ENCODE data around the gene CHL1.

Gene CHL1

DNA sequence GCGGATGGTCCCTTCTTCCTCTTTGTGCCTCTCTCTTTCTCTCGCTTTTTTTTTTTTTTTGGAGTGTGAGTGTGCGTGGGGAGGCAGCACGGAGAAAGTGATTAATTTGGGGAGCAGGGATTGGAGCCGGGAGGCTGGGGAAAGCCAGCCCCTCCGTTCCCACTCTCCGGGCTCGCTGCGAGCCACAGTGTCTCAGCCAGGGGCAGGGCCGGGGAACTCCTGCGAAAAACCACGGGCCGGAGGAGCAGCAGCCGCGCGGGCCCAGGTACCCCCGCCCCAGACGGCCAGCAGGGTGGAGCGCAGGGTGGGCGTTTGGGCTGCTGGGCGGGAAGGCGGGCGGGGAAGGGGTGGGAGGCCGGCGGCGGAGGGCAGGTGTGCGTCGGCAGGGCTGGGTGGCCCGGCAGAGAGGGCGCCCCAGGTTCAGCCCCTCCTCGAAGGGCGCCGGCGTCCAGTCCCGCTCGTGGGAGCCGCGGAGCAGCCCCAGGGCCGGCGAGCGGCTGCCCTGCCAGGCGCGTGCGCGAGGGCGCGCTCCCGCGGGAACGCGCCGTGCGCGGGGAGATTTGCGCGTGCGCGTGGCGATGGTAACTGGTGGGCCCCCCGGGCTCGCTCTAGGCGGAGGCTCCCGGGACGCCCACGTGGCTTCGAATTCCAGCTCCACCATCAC, 1.4 kb downstream of the CHL1 start:
- Histone ChIP-seq H3K36me3 (ENCODE audit: control insufficient read depth, insufficient read depth, low read length) (no peaks in the 10 kb centered on the region), H3K9me3 (ENCODE audit: control insufficient read depth, low read length) (no peaks in the 10 kb centered on the region), H3K27me3 (ENCODE audit: control insufficient read depth, insufficient read depth, low read length) (peaks cover 31% of the 10 kb centered on the region), H3K4me1 (ENCODE audit: control insufficient read depth, insufficient read depth, low read length) (no peaks in the 10 kb centered on the region), H3K9ac (ENCODE audit: low read length) (no peak overlapping the region), H3K4me3 (ENCODE audit: low read length) (no peak overlapping the region)

DNA sequence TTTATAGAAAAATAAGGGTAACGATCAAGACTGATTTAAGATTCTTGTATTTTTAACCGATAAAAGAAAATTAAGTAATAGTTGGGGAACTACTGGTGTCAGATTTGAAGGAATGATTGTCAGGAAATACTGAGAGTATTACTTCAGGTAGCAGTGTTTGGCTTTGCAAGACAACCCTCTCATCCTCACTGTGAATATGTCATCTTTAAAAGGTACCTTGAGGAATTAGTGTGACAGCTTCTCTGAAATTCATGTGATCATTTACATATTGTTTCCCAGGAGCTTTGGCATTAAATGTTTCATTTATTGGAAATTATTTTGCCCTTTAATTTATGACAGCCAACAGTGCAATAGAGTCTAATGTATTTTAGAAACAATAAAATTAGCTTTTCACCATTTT, 3.3 kb downstream of the CHL1 start:
- peaks cover 28% of the 10 kb centered on the region for H3K27me3 ChIP-seq (ENCODE audit: control insufficient read depth, insufficient read depth, low read length)
- H3K4me3 ChIP-seq (ENCODE audit: low read length) = no peak overlapping the region
- no peaks in the 10 kb centered on the region for H3K4me1 ChIP-seq (ENCODE audit: control insufficient read depth, insufficient read depth, low read length)
- H3K9me3 ChIP-seq (ENCODE audit: control insufficient read depth, low read length) = no peaks in the 10 kb centered on the region
- no peaks in the 10 kb centered on the region for H3K36me3 ChIP-seq (ENCODE audit: control insufficient read depth, insufficient read depth, low read length)
- no peak overlapping the region for H3K9ac ChIP-seq (ENCODE audit: low read length)

DNA sequence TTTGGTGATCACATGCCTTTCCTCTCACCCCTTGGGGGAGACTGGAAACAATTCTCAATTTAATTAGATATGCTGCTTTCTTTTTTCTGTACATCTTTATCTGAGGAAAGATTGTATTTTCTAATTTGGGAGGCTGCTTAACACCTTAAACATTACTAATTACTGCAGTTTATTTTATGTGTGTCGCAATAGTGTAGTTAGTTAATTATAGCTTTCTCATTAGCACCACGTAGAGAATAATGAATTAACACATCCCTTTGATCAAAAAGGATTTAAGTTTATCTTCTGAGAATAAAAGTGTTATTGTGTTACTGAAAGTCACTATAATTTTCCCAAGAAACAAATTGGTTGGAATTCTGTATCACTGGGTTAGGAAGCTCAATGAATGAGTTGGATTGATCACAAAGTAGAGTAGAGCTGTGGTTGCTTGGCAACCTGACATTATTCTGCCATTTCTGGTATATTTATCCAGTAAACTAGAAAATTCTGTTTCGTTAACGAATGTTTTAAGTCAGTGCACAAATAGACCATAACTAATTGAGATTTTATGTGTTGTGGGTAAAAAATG, 4.3 kb downstream of the CHL1 start:
- H3K9ac ChIP-seq (ENCODE audit: low read length) = no peak overlapping the region
- no peaks in the 10 kb centered on the region for H3K36me3 ChIP-seq (ENCODE audit: control insufficient read depth, insufficient read depth, low read length)
- H3K4me3 ChIP-seq (ENCODE audit: low read length) = no peak overlapping the region
- no peaks in the 10 kb centered on the region for H3K4me1 ChIP-seq (ENCODE audit: control insufficient read depth, insufficient read depth, low read length)
- H3K9me3 ChIP-seq (ENCODE audit: control insufficient read depth, low read length) = no peaks in the 10 kb centered on the region
- peaks cover 26% of the 10 kb centered on the region for H3K27me3 ChIP-seq (ENCODE audit: control insufficient read depth, insufficient read depth, low read length)

DNA sequence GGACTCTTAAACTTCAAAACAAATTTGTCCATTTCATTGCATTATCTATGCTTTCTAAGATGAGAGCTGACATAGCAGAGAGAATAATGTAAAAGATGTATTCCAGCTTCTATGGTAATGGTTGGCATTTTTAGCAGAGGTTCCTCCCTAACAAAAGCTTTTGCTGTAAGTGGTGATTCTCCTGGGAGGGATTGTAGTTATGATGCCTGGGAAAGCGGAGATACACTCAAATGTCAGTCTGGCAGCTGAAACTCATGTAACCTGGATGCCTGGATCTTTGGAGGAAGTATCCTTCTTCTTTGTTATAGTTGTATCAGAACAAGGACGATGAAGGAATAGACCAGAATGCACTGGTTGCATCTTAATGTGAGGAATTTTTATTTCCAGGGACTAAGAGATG, 7.5 kb downstream of the CHL1 start:
- Histone ChIP-seq H3K27me3 (ENCODE audit: control insufficient read depth, insufficient read depth, low read length) (no peaks in the 10 kb centered on the region), H3K36me3 (ENCODE audit: control insufficient read depth, insufficient read depth, low read length) (no peaks in the 10 kb centered on the region), H3K9me3 (ENCODE audit: control insufficient read depth, low read length) (no peaks in the 10 kb centered on the region), H3K4me1 (ENCODE audit: control insufficient read depth, insufficient read depth, low read length) (no peaks in the 10 kb centered on the region), H3K9ac (ENCODE audit: low read length) (no peak overlapping the region), H3K4me3 (ENCODE audit: low read length) (no peak overlapping the region)

DNA sequence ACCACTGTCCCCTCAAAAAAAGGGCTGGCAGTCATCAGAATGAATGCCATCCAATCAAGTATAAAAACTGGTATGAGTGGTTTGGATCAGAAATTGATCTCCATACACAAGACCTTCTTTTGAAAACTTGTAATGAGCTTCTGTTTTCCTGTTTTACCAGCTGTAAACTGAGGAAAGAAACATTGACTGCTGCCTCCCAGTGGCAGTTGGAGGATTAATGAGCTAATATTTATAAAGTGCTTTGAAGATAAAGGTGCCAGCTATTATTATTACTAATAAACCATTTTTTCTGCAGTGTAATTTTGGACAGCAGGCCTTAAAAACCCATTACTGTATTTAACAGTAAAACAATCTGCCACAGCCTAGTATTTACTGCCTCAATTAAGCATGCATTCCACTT, 11.4 kb downstream of the CHL1 start:
- Histone ChIP-seq H3K36me3 (ENCODE audit: control insufficient read depth, insufficient read depth, low read length) (no peaks in the 10 kb centered on the region), H3K4me3 (ENCODE audit: low read length) (no peak overlapping the region), H3K9ac (ENCODE audit: low read length) (no peak overlapping the region), H3K27me3 (ENCODE audit: control insufficient read depth, insufficient read depth, low read length) (no peaks in the 10 kb centered on the region), H3K4me1 (ENCODE audit: control insufficient read depth, insufficient read depth, low read length) (no peaks in the 10 kb centered on the region), H3K9me3 (ENCODE audit: control insufficient read depth, low read length) (no peaks in the 10 kb centered on the region)

DNA sequence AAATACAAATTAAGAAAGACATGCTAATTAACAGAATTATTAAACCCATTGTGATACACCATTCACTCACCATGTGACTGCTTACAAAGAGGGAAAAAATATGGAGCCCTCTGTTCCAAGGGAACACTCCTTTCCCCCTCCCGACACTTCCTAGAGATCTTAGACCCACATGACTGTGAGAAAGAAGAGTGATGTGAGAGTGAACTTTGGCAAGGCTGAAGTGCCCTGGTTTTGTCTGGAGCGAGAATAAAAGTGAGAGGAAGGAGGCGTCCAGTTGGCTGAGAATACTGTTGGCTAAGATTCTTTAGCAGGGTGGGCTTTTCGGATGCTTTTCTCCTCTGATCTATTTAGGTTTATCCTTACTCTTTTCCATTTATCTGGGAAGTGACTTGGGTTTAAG, 14.1 kb downstream of the CHL1 start:
- H3K9me3 ChIP-seq (ENCODE audit: control insufficient read depth, low read length) = no peaks in the 10 kb centered on the region

DNA sequence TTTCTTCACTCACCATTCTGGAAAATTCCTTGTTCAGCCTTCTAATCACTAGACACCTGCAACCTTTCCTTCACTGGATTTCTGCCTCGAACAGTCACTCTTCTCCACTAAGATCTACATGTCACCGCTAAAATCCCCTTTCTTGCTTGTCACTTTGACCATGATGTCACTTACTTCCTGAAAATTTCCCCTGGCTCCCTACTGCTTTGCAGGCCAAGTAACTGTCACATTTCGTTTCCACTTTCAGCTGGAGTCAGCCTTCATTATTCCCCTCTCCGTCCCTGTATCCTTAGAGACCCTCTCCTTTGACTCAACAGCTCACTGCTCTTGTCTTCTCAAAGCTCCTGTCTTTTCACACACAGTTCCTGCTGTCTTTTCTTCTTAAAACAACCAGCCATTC, 15.9 kb downstream of the CHL1 start:
- Histone ChIP-seq H3K27me3 (ENCODE audit: control insufficient read depth, insufficient read depth, low read length) (no peaks in the 10 kb centered on the region), H3K9ac (ENCODE audit: low read length) (no peak overlapping the region), H3K36me3 (ENCODE audit: control insufficient read depth, insufficient read depth, low read length) (no peaks in the 10 kb centered on the region), H3K4me1 (ENCODE audit: control insufficient read depth, insufficient read depth, low read length) (no peaks in the 10 kb centered on the region), H3K9me3 (ENCODE audit: control insufficient read depth, low read length) (no peaks in the 10 kb centered on the region), H3K4me3 (ENCODE audit: low read length) (no peak overlapping the region)

More for the DNA sequence above, 14.1 kb downstream of the CHL1 start:
- Histone ChIP-seq H3K4me1 (ENCODE audit: control insufficient read depth, insufficient read depth, low read length) (no peaks in the 10 kb centered on the region), H3K4me3 (ENCODE audit: low read length) (no peak overlapping the region), H3K36me3 (ENCODE audit: control insufficient read depth, insufficient read depth, low read length) (no peaks in the 10 kb centered on the region), H3K9ac (ENCODE audit: low read length) (no peak overlapping the region), H3K27me3 (ENCODE audit: control insufficient read depth, insufficient read depth, low read length) (no peaks in the 10 kb centered on the region)

DNA sequence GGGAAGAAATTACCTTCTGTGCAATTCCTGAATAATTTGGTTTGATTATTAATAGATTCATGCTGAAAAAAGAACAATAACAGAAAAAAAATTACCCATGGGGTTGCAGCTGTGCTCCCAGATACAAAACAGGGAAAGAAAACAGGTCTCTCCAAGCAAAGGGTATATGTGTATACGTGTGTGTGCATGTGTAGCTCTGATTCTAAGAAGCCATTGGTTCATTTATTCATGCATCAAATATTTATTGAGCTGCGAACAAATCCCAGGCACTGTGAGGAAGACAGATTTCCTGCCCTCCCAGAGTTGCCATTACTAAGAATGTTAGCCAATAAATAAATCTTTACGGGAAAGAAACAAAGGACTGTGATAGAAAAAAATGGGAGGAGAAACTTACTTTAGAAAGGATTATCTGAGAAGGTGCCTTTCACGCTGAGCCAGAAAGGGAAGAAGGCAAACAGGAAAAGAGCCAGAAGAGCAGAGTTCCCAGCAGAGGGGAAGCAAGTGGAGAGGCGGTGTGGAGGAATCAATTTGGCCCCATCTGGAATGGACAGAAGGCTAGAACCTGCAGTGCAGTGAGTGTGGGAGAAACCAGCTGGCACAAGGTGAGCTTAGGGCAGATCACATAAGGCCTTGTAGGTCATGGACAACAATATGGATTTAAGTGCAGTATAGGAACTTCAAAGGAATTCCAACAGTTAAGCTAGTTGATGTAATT, 20.7 kb downstream of the CHL1 start:
- Histone ChIP-seq H3K9me3 (ENCODE audit: control insufficient read depth, low read length) (no peaks in the 10 kb centered on the region), H3K9ac (ENCODE audit: low read length) (no peak overlapping the region), H3K27me3 (ENCODE audit: control insufficient read depth, insufficient read depth, low read length) (no peaks in the 10 kb centered on the region), H3K4me3 (ENCODE audit: low read length) (no peak overlapping the region), H3K36me3 (ENCODE audit: control insufficient read depth, insufficient read depth, low read length) (no peaks in the 10 kb centered on the region), H3K4me1 (ENCODE audit: control insufficient read depth, insufficient read depth, low read length) (no peaks in the 10 kb centered on the region)

DNA sequence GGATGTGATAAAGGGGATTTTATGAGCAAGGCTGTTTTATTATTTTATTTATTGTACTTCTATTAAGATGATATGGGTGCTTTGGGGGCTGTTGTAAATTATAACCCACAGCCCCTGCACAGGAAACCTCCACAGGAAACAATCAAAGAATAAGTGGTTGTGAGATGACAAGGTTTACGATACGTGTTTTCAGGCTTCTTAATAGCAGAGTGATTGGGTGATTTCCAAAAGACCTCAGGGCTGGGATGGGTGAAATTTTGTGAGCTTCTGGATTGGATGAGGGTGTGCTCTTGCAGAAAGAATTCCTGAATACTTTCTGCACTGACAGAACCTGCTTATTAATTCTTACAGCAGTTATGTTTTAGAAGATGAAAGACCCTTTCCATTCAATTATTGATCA, 21.4 kb downstream of the CHL1 start:
- Histone ChIP-seq H3K27me3 (ENCODE audit: control insufficient read depth, insufficient read depth, low read length) (no peaks in the 10 kb centered on the region), H3K9me3 (ENCODE audit: control insufficient read depth, low read length) (no peaks in the 10 kb centered on the region)

DNA sequence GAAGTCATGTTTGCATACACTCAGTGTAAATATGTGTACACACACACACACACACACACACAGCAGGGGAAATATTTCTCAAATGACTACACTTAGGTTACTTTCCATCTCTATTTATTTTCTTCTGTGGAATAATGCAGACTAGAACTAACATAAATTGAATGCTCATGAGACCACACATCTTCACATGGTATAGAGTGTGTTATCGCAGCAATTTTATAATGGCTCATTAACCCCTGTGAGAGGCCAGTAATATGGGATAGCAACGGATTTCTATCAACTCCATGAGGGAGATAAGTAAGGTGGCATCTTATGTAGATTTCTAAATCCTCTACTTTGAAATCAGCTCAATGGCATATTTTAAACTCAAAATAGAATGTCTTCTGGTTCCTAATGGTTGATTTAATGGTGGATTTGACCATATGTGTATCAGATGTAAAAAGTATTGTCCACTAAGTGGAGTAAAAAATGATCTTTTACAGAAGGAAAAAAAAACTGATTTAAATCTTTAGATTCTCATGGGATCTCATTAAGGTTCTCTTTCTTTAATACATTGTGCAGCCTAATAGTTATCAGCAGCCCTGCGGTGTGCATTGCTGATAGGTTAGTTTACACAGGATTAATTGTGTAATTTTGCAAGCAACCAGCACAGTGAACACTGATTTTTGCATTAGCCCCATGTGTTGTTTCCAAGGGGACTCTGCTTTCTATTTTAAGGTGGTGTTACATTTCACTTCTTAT, 32.0 kb downstream of the CHL1 start:
- no peak overlapping the region for H3K4me3 ChIP-seq (ENCODE audit: low read length)
- H3K4me1 ChIP-seq (ENCODE audit: control insufficient read depth, insufficient read depth, low read length) = no peaks in the 10 kb centered on the region
- H3K27me3 ChIP-seq (ENCODE audit: control insufficient read depth, insufficient read depth, low read length) = no peaks in the 10 kb centered on the region
- H3K36me3 ChIP-seq (ENCODE audit: control insufficient read depth, insufficient read depth, low read length) = no peaks in the 10 kb centered on the region
- no peaks in the 10 kb centered on the region for H3K9me3 ChIP-seq (ENCODE audit: control insufficient read depth, low read length)
- no peak overlapping the region for H3K9ac ChIP-seq (ENCODE audit: low read length)

More for the DNA sequence above, 21.4 kb downstream of the CHL1 start:
- no peaks in the 10 kb centered on the region for H3K36me3 ChIP-seq (ENCODE audit: control insufficient read depth, insufficient read depth, low read length)
- H3K9ac ChIP-seq (ENCODE audit: low read length) = no peak overlapping the region
- H3K4me3 ChIP-seq (ENCODE audit: low read length) = no peak overlapping the region
- H3K4me1 ChIP-seq (ENCODE audit: control insufficient read depth, insufficient read depth, low read length) = no peaks in the 10 kb centered on the region

DNA sequence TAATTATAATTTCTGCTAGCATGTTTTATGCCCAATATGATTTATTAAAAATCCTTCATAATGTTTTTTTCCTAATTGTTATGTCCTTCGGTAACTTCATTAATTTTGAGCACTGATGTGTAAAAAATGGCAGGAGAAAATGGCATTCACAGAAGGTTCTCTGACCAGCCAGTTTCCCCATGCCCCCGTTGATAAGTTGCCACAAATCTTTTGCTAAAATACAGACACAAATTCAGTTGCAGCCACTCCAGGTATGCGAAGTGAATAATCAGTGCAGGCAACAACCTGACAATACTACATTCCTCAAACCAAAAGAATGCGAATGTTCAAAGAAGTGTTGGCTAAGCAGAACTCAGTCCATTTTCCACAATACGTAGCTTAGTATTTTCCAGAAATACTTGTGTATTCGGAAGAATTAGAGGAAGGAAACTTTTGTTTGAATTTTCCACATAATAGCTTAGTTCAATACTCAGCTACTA, 32.7 kb downstream of the CHL1 start:
- H3K27me3 ChIP-seq (ENCODE audit: control insufficient read depth, insufficient read depth, low read length) = no peaks in the 10 kb centered on the region
- no peaks in the 10 kb centered on the region for H3K36me3 ChIP-seq (ENCODE audit: control insufficient read depth, insufficient read depth, low read length)
- no peak overlapping the region for H3K4me3 ChIP-seq (ENCODE audit: low read length)
- no peak overlapping the region for H3K9ac ChIP-seq (ENCODE audit: low read length)
- H3K9me3 ChIP-seq (ENCODE audit: control insufficient read depth, low read length) = no peaks in the 10 kb centered on the region
- no peaks in the 10 kb centered on the region for H3K4me1 ChIP-seq (ENCODE audit: control insufficient read depth, insufficient read depth, low read length)

DNA sequence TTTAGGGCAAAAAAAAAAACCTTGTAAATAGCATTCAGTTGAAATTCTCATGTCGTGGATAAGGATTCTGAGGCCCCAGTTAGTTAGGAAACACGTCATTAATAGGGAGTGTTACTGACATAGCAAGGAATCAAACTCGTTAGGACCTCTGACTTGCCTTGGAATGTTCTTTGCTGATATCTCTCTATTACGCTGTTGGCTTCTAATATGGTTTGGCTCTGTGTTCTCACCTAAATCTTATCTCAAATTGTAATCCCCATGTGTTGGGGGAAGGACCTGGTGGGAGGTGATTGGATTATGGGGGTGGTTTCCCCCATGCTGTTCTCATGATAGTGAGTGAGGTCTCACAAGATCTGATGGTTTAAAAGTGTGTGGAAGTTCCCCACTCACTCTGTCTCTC, 40.3 kb downstream of the CHL1 start:
- Histone ChIP-seq H3K36me3 (ENCODE audit: control insufficient read depth, insufficient read depth, low read length) (no peaks in the 10 kb centered on the region), H3K9ac (ENCODE audit: low read length) (no peak overlapping the region), H3K27me3 (ENCODE audit: control insufficient read depth, insufficient read depth, low read length) (no peaks in the 10 kb centered on the region), H3K4me1 (ENCODE audit: control insufficient read depth, insufficient read depth, low read length) (no peaks in the 10 kb centered on the region), H3K9me3 (ENCODE audit: control insufficient read depth, low read length) (no peaks in the 10 kb centered on the region), H3K4me3 (ENCODE audit: low read length) (no peak overlapping the region)
